Stimulated activated CD4-positive, alpha-beta T cell treated with anti-CD3 and anti-CD28 coated beads, Interleukin-4, amount 100 ng/mL, for 4 hours (primary cell): ENCODE data around the gene RBMS1.

Source experiments
- DNase-seq, 2 experiments: peaks; one replicate each; pipeline ENCODE4 v3.0.0-alpha.2; 2020

Gene RBMS1

DNA sequence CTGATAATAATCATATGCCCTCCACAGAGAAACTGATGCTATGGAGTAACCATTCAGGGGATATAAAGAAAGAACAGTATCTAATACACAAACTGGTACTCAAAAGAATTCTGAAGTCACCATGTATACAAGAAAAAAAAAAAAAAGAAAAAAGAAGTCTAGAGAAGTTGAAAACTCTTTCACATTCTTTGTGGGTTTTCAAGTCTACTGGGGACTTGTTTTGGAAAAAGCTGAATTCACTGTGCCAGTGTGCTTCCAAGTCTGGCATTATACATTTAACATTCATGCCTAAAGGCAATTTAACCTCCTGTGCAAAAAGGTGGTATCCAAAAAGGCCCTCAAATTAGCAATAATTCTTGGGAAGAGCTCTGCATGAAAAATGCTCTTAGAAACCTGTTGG, 198.7 kb downstream of the RBMS1 start:
- DNase-seq, result no peak

DNA sequence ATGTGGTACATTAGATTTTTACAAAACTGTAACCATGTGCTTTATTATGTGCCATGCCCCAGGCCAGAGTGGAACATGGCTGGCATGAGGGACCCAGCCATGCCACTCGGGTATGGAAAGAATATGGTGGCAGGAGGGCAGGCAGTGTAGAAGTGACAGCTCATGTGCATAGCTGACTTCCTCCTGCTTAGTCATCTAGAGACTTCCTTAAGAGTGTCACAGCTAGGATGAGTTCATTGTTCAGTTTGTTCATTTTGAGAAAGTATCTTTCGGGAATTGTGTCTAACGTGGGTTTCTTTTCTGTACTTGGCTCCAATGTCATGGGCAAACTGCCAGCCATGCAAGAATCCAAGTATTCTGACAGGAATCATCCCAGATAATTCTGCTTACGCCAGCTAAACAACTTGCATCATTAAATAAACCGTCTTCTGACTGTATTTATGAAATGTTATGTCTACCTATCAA, 199.2 kb downstream of the RBMS1 start:
- DNase-seq, result peak; percentile 16 to 48

DNA sequence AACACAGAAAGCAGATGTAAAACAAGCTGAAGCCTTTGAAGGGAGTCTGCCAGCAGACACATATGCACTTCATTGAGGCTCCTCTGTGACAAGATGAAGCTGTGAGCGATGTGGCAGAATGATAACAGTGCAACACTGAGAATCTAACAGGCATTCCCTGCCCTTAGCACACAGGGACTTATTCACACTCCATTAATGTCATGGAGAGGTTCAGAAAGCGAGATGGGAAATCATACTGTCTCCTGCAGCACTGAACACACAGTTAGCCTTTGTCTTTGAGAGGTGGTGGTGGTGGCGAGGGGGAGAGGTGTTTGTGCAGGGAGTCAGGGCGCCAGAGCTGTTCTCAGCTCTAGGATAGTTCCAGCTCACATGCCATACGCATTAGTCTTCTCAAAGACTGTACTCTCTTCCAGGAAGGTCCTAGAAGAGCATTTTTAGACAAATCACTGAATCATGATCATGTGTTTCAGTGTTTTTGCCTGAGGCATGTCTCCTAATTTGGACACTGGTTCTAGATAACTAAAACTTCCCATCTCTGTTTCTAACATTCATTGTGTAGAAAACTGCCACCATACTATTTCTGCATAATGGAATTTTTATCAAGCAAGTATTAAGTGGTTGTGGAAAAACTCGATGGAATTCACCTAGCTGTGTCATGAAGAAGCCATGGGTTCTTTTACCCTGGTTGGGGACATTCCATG, 200.1 kb downstream of the RBMS1 start:
- no peak for DNase-seq

DNA sequence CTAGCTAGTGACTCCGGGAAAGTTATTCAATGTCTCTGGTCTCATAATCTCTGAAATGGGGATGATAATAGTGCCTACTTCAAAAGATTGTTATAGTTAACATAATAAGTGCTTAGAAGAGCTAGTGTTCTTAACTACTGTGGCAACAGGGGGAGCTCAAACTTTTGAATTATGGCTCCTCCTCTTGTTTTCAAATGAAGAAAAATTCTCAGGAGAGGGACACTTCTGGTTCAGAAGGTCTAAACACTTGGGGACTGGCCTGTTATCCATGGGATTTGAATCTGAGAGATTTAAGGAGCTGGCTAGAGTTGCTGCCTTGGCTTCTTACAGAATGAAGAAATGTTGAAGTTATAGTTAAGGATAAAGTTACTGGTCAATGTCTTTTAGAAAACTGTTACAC, 201.4 kb downstream of the RBMS1 start:
- DNase-seq, result no peak

DNA sequence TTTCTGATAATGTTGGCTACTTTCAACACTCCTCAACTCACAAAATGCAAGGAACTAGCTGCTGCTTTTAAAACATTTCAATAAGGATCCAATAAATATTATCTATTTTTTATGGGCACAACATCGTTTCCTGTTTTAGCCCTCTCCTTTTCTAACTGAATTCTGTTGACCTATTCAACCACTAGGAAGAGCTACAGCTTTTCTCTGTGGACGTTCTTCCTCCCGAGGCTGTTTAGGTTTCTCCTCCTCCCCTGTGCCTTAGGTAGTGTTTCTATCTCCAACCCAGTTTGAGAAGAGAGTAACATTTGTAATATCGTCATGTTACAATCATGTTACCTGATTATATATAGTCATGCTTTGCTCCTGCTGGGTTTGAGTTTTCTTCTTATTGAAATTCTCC, 202.2 kb downstream of the RBMS1 start:
- DNase-seq, result no peak

DNA sequence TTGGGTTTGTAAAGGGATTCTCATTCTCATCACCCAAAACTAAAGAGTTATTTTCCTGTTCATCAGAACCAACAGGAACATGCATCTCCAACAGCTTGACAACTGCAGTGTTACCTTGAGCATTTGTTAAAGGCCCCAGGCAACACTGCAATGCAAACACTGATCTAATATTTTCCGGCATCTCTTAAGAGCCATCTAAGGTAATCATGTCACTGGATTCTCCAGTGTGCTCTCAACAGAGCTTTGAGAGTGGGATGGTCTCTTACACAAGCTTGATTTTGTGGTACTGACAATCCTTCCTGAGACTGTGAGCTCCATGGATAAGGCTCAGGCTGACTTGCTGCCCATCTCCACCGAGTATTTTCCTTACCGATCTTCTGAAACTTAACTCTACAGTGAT, 203.0 kb downstream of the RBMS1 start:
- DNase-seq, result no peak

DNA sequence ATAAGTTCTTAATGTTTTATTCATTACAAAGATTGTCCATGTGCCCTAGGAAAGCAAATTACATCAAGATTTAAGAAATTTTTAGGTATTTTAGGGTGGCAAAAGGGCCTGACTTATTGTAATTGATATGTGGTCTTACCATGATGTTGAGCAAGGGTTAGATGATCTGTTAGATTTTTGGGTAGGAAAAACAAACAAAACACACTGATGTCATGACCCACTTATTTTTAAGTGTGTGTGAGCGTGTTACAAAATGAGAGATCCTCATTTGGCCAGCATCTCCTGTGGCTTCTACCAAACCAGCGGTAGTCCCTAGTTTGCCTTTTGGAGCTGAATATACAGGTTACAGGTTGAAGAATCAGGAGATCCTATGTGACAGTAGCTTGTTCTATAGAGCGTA, 203.8 kb downstream of the RBMS1 start:
- no peak for DNase-seq

DNA sequence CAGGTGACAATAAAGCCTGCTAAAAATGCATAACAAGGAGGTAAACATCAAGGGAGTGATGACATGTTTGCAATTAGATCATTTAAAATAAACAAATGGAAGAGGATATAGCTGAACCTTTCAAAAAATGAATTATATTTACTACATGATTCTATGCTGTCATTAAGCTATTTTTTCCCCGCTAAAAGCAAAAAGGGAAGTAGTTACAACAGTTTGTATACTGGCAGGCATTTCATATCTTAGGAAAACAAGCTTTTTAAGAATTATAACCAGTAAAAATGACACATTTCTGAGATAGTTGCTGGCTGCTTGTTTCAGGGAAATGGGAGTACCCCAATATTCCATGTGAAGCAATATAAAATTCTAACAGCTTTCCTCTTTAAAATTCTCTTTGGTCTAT, 204.5 kb downstream of the RBMS1 start:
- no peak for DNase-seq

DNA sequence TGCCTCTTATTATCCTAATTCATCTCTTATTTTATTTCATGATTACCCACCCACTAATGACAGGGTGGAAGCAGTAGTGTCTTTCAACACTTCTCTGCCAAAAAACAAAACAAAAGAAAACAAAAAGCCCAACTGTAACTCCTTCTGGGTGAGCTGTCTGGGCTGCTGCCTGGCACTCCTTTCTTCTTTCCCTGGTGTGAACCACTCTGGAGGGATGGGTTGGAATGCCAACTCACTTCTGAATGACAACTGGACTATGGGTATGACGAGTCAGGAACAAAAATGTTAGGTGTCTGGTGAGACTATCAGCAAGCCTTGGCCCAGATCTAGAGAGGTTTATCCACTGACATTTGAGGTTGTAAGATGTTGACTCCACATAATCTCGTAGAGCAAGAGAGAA, 205.3 kb downstream of the RBMS1 start:
- DNase-seq, result no peak

DNA sequence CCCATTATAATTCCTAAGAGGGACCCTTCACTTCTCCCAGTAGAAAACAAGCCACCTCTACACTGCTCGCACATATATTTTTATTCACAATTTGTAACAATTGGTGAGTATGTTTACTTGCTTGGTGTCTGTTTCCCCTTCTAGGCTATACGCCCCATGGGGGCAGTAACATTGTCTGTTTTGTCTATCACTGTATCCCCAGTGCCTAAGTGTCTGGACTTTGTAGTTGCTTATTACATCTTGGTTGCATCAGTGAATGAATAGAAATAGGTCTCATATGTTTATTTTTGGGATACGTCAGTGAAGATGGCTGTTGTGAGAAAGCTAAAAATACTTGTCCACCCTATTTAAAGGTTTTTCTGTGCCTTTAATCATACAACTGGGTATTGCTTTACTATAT, 206.1 kb downstream of the RBMS1 start:
- no peak for DNase-seq

DNA sequence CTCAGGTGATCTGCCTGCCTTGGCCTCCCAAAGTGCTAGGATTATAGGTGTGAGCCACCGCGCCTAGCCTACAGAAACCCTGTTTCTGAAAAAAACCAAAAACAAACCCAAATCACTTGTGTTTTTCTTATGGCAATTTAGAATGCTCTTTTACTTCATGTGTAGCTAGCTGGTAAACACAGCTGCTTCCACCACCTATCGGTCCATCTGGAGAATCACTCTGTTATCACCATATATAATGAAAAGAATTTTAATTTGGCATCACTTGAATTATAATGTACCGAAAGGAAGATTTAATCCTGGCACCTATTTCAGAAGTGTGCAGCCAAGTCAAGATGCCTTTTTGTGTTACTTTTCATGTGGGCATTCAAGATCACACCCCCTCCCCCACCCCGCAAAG, 207.1 kb downstream of the RBMS1 start:
- DNase-seq, result no peak

DNA sequence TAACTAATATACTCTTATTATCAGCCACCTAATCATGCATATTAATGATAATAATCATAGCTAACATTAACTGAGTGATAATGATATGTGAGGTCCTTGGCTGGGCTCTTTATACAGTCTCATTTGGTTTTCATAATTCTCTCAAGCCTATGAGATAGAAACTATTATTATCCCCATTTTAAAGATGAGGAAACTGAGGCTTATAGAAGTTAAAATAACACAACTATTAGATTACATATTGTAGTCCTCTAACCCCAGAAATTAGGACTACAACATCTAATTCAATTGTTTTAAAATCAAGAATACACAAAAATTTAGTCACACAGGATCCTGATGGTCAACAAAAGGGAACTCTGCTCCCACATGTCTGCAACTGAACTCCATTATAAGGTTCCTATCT, 209.9 kb downstream of the RBMS1 start:
- DNase-seq, result no peak

DNA sequence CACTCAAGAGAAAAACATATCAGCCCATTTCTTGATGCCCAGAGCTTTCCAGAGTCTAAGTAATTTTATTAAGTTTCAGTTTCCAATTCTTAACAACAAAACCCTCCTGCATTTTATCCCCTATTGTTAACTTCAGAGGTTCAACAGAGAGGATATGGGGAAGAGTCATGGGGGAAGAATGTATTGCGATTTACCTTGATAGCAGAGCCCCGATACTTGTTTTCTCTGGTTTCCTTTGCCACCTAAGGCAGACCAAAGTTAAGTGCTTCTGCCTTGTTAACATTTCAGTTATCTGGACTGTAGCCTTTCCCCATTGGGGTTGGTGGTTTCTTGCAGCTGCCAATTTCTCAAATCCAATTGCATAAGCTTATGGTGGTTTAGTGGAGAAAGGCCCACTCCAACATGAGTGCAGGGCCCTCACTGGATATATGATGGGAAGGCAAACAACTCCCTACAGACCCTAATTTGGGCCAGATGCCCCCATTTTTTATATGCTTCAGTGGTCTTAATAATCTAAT, 211.5 kb downstream of the RBMS1 start:
- DNase-seq, result no peak

DNA sequence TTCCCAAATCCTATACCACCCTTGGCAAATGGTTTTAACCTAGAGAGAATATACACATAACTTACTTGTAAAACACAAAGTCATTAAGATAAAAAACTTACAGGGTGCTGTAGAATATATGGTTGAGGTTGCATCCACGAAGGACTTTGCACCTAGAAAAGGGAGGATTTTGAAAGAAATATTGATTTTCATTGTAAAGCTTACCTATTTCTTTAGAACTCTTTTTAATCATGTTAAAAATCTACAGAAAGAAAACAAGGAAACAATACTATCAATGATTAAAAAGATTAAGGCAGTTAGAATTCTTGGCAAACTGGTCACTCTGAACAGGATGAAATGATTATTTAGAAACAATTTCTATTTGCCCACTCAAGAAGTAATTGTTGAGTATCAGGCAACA, 212.4 kb downstream of the RBMS1 start:
- DNase-seq, result no peak

DNA sequence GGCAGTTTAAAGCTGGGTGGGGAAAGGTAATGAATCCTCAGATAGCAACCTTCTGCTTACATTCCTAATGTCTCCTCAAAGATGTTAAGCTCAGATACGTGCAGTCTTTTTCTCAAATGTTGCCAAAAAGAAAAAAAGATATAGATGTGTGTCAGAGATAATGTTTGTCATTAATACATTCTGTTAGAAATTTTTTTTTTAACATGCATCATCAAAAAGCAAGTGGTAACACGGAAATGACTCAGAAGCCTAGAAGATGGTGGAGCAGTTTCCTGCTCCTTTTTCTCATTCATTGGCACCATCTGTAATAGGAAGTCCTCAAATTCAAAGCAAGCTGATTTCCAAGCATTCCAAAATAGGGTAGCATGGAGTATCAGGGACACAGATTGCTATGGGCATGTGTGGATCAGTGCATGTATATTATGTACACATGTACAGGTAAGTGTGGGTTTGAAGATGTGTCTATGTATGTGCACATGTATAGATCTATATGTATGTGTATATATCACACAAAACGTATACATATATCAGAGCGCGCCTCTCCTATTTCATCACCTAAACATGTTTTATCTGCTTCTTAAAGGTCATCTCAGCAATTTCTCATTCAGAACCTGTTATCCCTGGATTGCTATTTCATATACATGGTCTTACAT, 213.7 kb downstream of the RBMS1 start:
- DNase-seq, result no peak

DNA sequence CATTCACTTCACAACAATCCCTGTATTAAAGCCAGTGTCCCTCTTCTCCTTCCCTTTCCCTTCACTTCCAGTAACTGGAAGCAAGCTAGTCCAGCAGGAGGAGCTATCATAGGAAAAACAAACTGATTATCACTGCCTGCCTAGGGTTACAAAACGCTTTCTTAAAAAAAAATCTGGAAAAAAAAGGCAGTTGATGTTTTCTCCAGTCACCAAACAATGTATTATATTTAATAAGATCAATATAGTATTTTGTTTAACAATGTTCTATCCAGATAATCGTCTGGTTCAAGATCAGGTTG, 214.8 kb downstream of the RBMS1 start:
- DNase-seq, result no peak

DNA sequence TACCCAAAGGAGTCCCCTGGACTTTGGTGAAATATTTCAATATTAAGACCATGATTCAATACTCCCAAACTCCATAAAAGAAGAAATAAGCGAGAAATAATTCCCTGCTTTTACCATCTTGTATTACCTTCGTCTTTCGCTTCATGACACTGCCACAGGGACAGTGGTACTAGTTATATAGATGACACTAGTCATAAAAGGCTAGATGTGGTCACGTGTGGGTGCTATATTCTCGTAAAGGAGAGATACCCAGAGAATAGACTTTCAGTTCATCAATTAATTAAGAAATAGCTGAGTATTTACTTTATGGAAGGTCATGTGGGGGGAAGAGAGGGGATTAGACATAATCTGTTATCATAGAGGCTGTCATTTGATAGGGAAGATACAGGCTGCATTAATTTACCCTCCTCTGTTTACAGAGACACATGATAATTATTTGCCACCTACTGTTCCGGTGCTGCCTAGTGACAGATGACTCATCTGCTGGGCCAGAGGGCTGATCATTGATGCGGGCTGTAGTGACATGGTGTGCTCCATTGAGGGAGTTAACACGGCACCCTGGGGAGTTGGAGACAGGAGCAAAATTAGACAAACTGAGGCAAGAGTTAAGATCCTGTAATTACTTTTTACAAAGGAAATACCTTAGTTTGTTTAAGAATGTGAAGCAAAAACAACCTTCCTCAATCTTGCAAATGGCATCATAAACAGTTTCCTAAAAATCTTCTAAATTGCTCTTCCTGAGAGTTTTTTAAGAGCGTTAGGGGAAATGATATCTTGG, 215.3 kb downstream of the RBMS1 start:
- no peak for DNase-seq

DNA sequence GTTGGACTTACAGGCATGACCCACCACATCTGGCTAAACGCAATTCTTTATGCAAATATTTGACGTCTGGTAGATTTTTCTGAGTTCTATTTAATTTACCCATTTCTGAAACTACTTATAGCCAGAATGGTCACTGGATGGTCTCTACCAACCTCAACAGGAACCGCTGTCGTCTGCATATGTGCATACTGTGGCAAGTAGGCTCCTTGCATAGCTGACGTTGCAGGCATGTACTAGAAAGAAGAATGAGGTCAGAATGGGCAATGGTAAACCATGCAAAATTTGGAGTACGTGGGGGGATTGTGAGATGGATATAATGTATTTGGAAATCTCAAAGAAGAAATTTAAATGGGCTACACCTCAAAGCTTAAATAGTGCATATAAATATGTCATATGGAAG, 216.5 kb downstream of the RBMS1 start:
- no peak for DNase-seq

DNA sequence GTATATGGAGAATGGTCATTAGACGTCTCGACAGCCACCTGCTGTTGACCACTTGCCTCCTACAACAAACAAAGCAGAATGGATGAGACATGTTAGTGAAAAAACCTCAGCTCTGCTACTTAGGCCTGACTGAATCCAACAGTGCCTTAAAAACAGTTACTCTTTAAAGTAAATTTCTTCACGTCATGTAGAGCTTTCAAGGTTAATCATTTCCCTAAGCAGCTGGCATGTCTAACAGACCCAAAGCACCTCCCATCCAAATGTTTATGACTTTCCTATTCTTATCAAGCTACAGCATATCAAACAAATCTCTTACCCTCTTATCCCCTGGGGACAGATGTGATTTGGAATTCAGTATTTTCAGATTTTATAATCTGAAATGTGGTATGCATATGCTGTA, 218.0 kb downstream of the RBMS1 start:
- DNase-seq, result no peak

DNA sequence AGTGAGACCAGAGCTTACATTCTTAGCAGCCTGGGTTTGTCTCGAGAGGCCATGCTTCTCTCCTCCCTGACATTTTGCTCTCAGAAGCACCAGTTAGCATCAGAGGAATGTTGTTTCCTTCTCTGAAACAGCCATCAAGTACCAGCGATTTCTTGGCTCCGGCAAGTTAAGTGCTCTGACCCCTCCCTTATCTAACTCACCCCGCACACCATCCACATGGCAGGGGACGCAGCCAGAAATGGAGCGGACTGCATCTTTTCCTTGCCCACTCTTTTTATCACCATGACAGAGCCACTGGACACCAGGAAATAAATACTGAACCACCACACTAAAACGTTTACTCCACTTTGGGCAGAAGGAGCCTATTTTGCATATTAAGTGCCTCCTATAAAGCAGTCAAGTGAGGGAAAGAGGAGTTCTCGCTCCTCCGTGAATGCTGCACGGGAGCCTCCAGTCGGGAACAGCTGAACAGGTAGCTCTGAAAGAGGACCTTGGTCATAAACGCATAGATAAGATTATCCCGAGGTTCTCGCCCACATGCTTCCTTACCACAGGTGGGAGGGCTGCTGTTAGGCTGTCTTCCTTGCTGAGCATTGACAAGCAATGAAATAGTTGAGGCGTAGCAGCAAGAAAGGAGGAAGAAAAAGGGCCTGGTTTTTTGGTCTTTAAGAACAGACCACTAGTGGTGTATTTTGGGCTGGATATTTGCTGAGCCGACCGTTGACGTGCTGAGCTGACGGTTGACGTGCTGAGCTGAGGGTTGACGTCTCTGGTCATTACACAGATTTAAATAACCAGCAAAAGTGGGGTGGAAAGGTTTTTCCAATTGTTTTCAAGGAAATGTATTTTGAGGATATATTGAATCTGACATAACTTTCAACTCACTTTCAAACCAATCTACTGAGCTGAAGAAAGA, 222.2 kb downstream of the RBMS1 start:
- no peak for DNase-seq

DNA sequence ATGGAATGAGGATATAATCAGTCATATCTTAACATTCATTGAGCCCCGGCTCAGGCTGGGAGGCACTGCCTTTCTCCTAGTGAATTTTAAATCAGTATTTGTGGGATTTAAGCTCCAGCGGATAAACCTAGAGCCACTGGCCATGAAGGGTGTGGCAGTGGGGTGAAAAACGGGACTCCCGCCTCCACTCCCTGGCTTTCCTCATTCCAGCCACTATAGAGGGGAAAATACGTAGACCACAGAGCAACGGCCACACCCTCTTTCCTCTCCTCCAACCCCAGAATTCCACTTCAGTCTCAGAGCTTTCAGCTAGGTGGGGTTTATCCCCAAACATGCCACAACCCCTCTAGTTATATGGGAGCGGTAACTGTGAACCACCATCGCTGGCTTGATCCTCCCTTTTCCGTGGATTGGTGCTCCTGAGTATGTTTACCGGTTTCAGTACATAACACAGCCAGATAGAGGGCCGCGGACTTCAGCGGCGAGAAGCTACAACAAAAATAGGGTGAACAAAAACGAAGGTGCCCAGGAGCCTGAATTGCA, 223.0 kb downstream of the RBMS1 start:
- DNase-seq, result no peak

DNA sequence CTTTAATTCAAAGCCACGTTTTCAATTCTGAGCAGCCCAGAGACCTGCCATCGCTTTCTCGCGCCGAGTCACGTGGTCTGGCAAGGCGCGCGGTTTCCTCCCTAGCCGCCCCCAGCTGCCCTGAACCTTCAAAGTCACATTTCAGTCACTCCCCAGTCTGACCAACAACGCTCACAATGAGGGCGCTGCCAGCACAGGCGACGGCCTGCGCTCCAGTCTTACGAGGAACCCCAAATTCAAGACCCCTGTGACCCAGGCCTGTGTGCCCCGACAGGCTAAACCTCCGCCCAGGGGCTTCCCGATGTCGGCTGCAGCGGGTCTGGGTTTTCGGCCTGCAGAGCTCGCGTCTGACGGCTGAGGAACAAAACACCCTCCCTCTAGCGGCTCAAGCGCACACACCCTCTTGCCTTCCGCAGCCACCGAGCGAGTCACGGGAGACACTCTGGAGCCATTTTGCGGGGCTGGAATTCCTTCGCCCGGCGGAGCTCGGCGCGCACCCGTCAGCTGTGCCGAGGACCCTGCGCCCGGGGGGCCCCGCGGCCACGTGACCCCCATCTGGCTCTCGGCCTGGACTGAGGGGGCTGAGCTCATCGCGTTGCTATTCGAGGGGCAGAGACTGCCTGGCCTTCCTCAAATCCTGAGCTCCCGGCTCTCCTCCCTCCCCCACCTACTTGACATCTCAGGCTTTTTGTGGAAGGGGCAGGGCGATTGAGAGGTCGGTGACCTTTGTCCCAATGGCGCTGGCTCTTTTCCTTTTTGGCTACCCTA, 223.6 kb downstream of the RBMS1 start:
- DNase-seq, result peak; percentile 55 to 69
